Ovary (tissue), 9 donors: ENCODE data around the gene TRAF3IP3. TPM values are rescaled to one million over a fixed set of nuclear protein-coding genes. Genes with fewer than 3 reads are reported as not detected.

Experiments used
- DNase-seq, 5 donors: peaks; one replicate each; pipeline ENCODE4 v3.0.0-alpha.2; 2019 to 2020
- H3K27ac ChIP-seq, 2 donors: fragments of 200-600 bp; one replicate each; pipeline versions ENCODE4 v1.5.1 to v1.8.0; 2019 to 2022
- H3K27me3 ChIP-seq: fragments of 200-600 bp; one replicate; pipeline ENCODE4 v1.8.0; 2022
- H3K36me3 ChIP-seq: fragments of 200-600 bp; sonication (generic); one replicate; pipeline ENCODE4 v1.5.1; 2019
- H3K4me1 ChIP-seq: one replicate; pipeline ENCODE4 v1.8.1; 2013; ENCODE audit warnings: mild to moderate bottlenecking, moderate library complexity; ENCODE audit not compliant: insufficient read depth
- H3K4me3 ChIP-seq: fragments of 200-600 bp; sonication (generic); one replicate; pipeline ENCODE4 v1.5.1; 2017
- H3K9me3 ChIP-seq, 2 donors: fragments of 200-600 bp in 1 of 2; sonication (generic) in 1 of 2; one replicate each; pipeline versions ENCODE4 v1.5.1 to v1.8.1; 2013 to 2019; ENCODE audit warnings: mild to moderate bottlenecking in 1 of 2, moderate library complexity in 1 of 2
- EP300 ChIP-seq: sonication (generic); formaldehyde crosslinking; IDR thresholded peaks from one replicate; pipeline ENCODE4 v1.6.1; 2017; ENCODE audit warnings: antibody characterized with exemption
- POLR2A ChIP-seq: fragments of 450-650 bp; IDR thresholded peaks from one replicate; pipeline ENCODE4 v1.6.1; 2017; ENCODE audit warnings: antibody characterized with exemption, mild to moderate bottlenecking, moderate library complexity
- WGBS, 3 donors: extraction: QIAGEN DNeasy Blood & Tissue Kit in 1 of 3; methylation state at CpG; one replicate each; pipeline versions ENCODE4 v1.1.5 to v1.1.7; 2013 to 2017; 5-methylcytosine and 5-hydroxymethylcytosine counted together
- intact Hi-C, 4 donors: fragments of 100-400 bp; cut with DNase I; formaldehyde crosslinking; loops; one replicate each; pipeline versions ENCODE4 v1.11.0 to v1.15.1; 2022 to 2023
- polyA plus RNA-seq, 2 donors: library from polyadenylated mRNA; stranded (reverse); fragments of 200-250 nt in 1 of 2; fragments of 350-450 nt in 1 of 2; fragmentation: Illumina TruSeq in 1 of 2; extraction: RNeasy Lipid Tissue Mini Kit (QIAGEN cat#74804) in 1 of 2; gene quantifications; one replicate each; pipeline ENCODE4 v1.2.3, GENCODE V29; 2013 to 2014
- total RNA-seq, 7 donors: library from RNA; depleted of rRNA in 2 of 7; stranded (reverse); fragments of >200 nt in 2 of 7; fragmentation: NEBNext Ultra II Directional in 3 of 7; extraction: Animal tissue kit (Norgen Biotek cat#: 25700) in 3 of 7; gene quantifications; one replicate each; pipeline versions ENCODE4 v1.1.0 to v1.2.4, GENCODE V29; 2016 to 2023
- TF ChIP-seq, protein P1 (sequence below), 3 donors: fragments of 450-650 bp in 2 of 3; fragments of 200-600 bp in 1 of 3; IDR thresholded peaks; one replicate each; pipeline versions ENCODE4 v1.5.1 to v1.8.0; 2016 to 2022; ENCODE audit warnings: antibody characterized with exemption in 3 of 3, mild to moderate bottlenecking in 1 of 3
- donor health status: DM: no; HTN: no; CAD: no; lungs with moderate emphysema.
- donor health status: DM: no; HTN: no; CAD: no.
- donor health status: Bipolar disorder and iron deficiency.
- donor health status: DM: yes; HTN: yes; CAD: no.
- donor health status: DM: no; HTN: no; CAD: no.
- donor health status: DM: yes; HTN: yes; CAD: no.

The TRAF3IP3 gene
- total and polyA plus RNA-seq, 9 donors: 0.34 to 5.6 (median 1.4) TPM

DNA sequence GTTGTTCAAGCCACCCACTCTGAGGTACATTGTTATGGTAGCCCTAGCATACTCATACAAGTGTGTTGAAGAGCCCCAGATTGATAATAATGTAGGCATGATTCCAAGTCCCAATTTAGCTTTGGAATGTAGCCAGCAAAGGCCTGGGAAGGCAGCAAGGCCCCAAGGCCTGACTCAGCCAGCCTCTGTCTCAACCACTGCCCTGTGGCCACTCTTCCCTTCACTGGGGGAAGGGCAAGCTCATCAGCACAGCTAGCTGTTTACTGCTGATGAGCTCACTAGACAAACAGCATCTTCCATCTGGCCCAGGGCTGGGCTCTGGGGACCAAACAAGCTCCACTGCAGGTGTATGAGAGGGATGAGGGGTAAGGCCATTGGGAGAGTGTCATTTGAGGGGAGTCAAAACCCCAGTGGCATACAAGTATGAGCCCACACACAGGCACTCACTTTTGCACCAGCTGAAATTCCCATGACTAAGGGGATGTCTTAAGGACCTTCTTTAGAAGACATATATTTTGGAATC lies 52.3 kb downstream of the TRAF3IP3 start:
- Histone ChIP-seq H3K4me1 (no peaks in the 10 kb centered on the region), H3K9me3 (peaks cover 0 to 3% of the 10 kb centered on the region in 2 donors), H3K27me3 (no peaks in the 10 kb centered on the region), H3K27ac (no peak overlapping the region), H3K4me3 (no peak overlapping the region), H3K36me3 (no peaks in the 10 kb centered on the region)
- TF ChIP-seq POLR2A (no peak), EP300 (no peak)
- TF ChIP-seq, protein P1, sequence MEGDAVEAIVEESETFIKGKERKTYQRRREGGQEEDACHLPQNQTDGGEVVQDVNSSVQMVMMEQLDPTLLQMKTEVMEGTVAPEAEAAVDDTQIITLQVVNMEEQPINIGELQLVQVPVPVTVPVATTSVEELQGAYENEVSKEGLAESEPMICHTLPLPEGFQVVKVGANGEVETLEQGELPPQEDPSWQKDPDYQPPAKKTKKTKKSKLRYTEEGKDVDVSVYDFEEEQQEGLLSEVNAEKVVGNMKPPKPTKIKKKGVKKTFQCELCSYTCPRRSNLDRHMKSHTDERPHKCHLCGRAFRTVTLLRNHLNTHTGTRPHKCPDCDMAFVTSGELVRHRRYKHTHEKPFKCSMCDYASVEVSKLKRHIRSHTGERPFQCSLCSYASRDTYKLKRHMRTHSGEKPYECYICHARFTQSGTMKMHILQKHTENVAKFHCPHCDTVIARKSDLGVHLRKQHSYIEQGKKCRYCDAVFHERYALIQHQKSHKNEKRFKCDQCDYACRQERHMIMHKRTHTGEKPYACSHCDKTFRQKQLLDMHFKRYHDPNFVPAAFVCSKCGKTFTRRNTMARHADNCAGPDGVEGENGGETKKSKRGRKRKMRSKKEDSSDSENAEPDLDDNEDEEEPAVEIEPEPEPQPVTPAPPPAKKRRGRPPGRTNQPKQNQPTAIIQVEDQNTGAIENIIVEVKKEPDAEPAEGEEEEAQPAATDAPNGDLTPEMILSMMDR (IDR thresholded peaks at IDR 0.05): no peak
- no peak for DNase-seq
- intact Hi-C loops: no loop called here

DNA sequence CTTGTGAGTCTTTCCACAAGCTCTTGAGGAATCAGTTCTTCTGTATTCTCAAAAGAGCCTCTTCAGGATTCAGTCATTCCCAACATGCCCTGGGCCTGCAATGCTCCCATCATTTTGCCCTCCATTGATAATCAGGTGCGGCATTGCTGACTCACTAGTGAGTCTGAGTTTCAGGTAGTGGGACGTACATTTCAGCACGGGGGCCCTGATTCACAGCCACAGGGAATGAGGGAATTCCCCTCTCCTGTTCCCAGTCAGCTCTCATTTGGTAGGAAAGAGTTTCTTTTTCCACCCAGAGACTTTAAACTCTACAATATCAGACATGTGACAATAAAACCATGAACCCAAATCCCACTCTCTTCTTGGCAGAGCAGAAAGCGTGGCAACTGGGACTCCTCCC lies 53.8 kb downstream of the TRAF3IP3 start:
- H3K4me3 ChIP-seq: no peak overlapping the region
- H3K27ac ChIP-seq: no peak overlapping the region
- H3K36me3 ChIP-seq: no peaks in the 10 kb centered on the region
- peaks cover 0 to 3% of the 10 kb centered on the region in 2 donors for H3K9me3 ChIP-seq
- no peak for DNase-seq
- TF ChIP-seq, protein P1 (IDR thresholded peaks at IDR 0.05): no peak
- TF ChIP-seq EP300: no peak
- TF ChIP-seq POLR2A: no peak
- 71 to 94% (median 85%) methylated on average over 4 of the region's 4 CpGs for WGBS, 3 donors
- intact Hi-C loops: no loop called here
- no peaks in the 10 kb centered on the region for H3K4me1 ChIP-seq
- no peaks in the 10 kb centered on the region for H3K27me3 ChIP-seq

DNA sequence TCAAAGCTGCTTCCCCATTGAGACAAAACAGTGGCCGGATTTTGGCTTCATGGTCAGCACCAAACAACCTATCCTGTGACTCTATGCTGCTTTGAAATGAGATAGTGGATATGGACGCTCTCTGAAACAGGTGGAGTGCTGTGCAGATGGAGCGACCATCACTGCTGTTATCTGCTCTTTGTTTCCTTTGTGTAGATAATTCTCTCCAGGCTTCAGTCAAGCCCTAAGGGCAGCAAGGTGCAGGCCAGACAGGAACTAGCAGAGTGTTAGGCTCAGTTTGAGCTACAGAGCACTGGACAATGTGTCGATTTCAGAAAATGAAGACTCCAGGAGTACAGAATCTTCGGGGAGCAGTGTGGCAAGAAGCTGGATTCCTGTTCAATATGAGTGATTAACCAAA lies 54.9 kb downstream of the TRAF3IP3 start:
- no peaks in the 10 kb centered on the region for H3K4me1 ChIP-seq
- no peaks in the 10 kb centered on the region for H3K36me3 ChIP-seq
- no peak for DNase-seq
- intact Hi-C loops: no loop called here
- H3K27ac ChIP-seq: no peak overlapping the region
- WGBS, 3 donors: 68 to 87% (median 69%) methylated on average over 5 of the region's 5 CpGs
- no peak overlapping the region for H3K4me3 ChIP-seq
- H3K27me3 ChIP-seq: no peaks in the 10 kb centered on the region
- no peak for TF ChIP-seq EP300
- TF ChIP-seq, protein P1 (IDR thresholded peaks at IDR 0.05): no peak
- TF ChIP-seq POLR2A: no peak
- peaks cover 0 to 1% of the 10 kb centered on the region in 2 donors for H3K9me3 ChIP-seq

DNA sequence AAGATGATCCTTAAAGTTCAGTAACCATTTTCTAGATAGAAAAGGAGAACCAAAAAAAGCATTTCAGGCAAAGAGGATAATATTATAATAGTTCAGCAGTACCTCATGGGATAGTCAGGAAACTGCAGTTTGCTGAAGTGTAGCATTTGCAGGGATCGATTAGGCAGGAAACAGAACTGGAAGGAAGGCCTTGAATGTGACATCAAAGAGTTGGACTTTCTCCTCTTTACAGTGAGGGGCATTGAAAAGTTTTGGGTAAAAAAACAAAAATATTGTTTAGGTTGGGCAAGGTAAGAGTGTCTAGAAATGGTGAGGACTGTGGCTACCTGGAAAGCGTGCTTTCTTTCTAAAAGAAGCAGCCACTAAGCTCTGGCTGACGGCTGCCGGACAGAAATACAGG lies 58.0 kb downstream of the TRAF3IP3 start:
- H3K27ac ChIP-seq: no peak overlapping the region
- no peaks in the 10 kb centered on the region for H3K36me3 ChIP-seq
- 83 to 89% (median 87%) methylated on average over 4 of the region's 4 CpGs for WGBS, 3 donors
- no peaks in the 10 kb centered on the region for H3K4me1 ChIP-seq
- H3K27me3 ChIP-seq: no peaks in the 10 kb centered on the region
- DNase-seq: no peak
- TF ChIP-seq, protein P1 (IDR thresholded peaks at IDR 0.05): no peak
- TF ChIP-seq EP300 (no peak), POLR2A (no peak)
- H3K9me3 ChIP-seq: no peaks in the 10 kb centered on the region
- H3K4me3 ChIP-seq: no peak overlapping the region
- intact Hi-C loops: no loop called here
